Measurements from ENCODE around the gene MKLN1. TPM values are rescaled to one million over a fixed set of nuclear protein-coding genes. Genes with fewer than 3 reads are reported as not detected.

MKLN1 gene
- total and polyA plus RNA-seq, 2 of the 13 experiments (the other 11 are each of a cell fraction or from before 2014, with no cell fraction given): 33.6 to 43.5 TPM

DNA sequence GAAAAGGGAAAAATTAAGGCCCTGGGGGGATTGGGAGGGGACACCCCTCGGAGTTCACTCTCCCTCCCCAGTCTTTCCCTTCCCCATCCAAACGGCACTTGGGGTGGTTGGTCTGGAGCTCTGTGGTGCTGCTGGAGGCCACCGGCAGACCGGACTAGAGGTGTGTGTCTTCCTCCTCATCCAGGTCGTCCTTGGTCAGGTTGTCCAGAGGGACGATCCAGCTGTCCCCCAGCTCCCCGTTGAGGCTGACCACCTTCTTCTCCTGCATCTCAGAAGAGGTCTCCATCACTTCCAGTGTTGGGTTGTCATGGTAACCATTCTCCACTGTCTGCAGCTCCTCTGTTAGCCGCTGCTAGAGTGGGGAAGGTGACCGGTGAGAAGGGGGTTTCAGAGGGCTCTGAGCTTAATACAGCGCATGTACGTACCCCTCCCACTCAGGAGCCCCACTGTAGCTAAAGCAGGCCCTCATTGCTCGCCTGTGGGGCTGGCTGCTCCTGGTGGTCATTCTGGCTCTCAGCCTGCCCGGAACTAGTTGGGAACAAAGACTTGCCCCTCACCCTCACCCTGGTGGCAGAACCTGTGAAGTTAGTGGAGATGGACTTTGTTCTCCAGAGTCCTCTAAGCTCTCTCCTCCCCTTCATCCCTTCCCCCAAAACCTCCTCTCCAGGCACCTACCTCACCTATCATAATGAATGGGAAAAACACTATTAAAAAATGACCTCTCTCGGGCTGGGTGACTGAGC lies 176.7 kb downstream of the MKLN1 start:
- H3K9ac ChIP-seq (ENCODE audit: insufficient read depth, low read depth, low read length): no peak overlapping the region
- no peaks in the 10 kb centered on the region for H3K36me3 ChIP-seq (replicated peaks in 1 of 2; ENCODE audit: control insufficient read depth in 1 of 2, insufficient read depth in 2 of 2, low read length in 2 of 2)
- H3K4me2 ChIP-seq (ENCODE audit: low read depth, low read length): peak overlapping the region; percentile 74
- CTCF ChIA-PET (ENCODE audit: low intra/inter-chr PET ratio, low total read pairs): no interaction called here
- in situ Hi-C loops (cut with HindIII; ENCODE audit: extremely low pct_ligation_motif_present, low pct_unique_long_range_greater_than_20kb) (loop anchor here (10.0 kb wide), 1 partner anchor 150 kb away; no protein-coding TSS in a partner anchor), intact Hi-C loops (cut with micrococcal nuclease; ENCODE audit: unreplicated experiment) (no loop called here)
- no peaks in the 10 kb centered on the region for H4K20me1 ChIP-seq (ENCODE audit: insufficient read depth, low read length)
- no peaks in the 10 kb centered on the region; a peak in 1 of 5 replicates for H3K27me3 ChIP-seq (ENCODE audit: control insufficient read depth in 1 of 2, insufficient read depth in 2 of 2, low read length in 2 of 2)
- no TSS peak for BruUV-seq (replicated peaks)
- H2AFZ ChIP-seq (ENCODE audit: low read length): no peak overlapping the region
- FAIRE-seq (no peak), ATAC-seq (peak; percentile 15), DNase-seq (ENCODE audit: low spot score) (peak; percentile 51)
- no peak overlapping the region; a peak in 1 of 6 replicates for H3K4me3 ChIP-seq (replicated peaks in 1 of 3; ENCODE audit: insufficient read depth in 1 of 3, low read depth in 2 of 3, low read length in 3 of 3)
- no peaks in the 10 kb centered on the region for H3K79me2 ChIP-seq (ENCODE audit: insufficient read depth, low read length)
- POLR2A ChIA-PET: no interaction called here
- 19% methylated on average over 4 of the region's 14 CpGs for WGBS (ENCODE audit: low lambda C conversion rate)
- H3K27ac ChIP-seq (ENCODE audit: extremely low read length, insufficient read depth, low read length): no peak overlapping the region
- H3K9me3 ChIP-seq (ENCODE audit: low read length): no peaks in the 10 kb centered on the region
- H3K4me1 ChIP-seq (ENCODE audit: insufficient read depth, low read length): peaks cover 34% of the 10 kb centered on the region
- TF ChIP-seq, protein P1, sequence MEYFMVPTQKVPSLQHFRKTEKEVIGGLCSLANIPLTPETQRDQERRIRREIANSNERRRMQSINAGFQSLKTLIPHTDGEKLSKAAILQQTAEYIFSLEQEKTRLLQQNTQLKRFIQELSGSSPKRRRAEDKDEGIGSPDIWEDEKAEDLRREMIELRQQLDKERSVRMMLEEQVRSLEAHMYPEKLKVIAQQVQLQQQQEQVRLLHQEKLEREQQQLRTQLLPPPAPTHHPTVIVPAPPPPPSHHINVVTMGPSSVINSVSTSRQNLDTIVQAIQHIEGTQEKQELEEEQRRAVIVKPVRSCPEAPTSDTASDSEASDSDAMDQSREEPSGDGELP (IDR thresholded peaks at IDR 0.05; ENCODE audit: borderline replicate concordance, low read depth): no peak
- TF ChIP-seq XBP1 (CRISPR knock-in tag; IDR thresholded peaks at IDR 0.05) (no peak), KDM2A (CRISPR knock-in tag; IDR thresholded peaks at IDR 0.05; ENCODE audit: borderline replicate concordance, low read depth) (peak; percentile 7; the same call in 1 of the 2 replicates), MTA3 (CRISPR knock-in tag; IDR thresholded peaks at IDR 0.05) (no peak), ZKSCAN1 (IDR thresholded peaks at IDR 0.05; ENCODE audit: low read length) (no peak), ZNF263 (CRISPR knock-in tag; IDR thresholded peaks at IDR 0.05) (peak; percentile 90), REPIN1 (CRISPR knock-in tag; IDR thresholded peaks at IDR 0.05; ENCODE audit: borderline replicate concordance, low read depth) (no peak), AGO2 (optimal IDR thresholded peaks at IDR 0.05; ENCODE audit: low read depth, low read length) (peak; percentile 63), KLF11 (CRISPR knock-in tag; IDR thresholded peaks at IDR 0.05) (no peak), ZNF543 (CRISPR knock-in tag; IDR thresholded peaks at IDR 0.05) (no peak), GFI1 (CRISPR knock-in tag; IDR thresholded peaks at IDR 0.05; ENCODE audit: borderline replicate concordance) (no peak), ZKSCAN5 (CRISPR knock-in tag; IDR thresholded peaks at IDR 0.05) (no peak), NR2F1 (CRISPR knock-in tag; IDR thresholded peaks at IDR 0.05) (no peak), ZBTB21 (CRISPR knock-in tag; IDR thresholded peaks at IDR 0.05) (no peak), ELF1 (CRISPR knock-in tag; IDR thresholded peaks at IDR 0.05) (no peak), POLR2G (IDR thresholded peaks at IDR 0.05; ENCODE audit: low read depth, low read length) (0 out of 2 replicates have a peak, but pooled peaks have one; percentile 19), ZNF782 (CRISPR knock-in tag; IDR thresholded peaks at IDR 0.05; ENCODE audit: borderline replicate concordance) (no peak), ZNF678 (CRISPR knock-in tag; IDR thresholded peaks at IDR 0.05) (no peak), ERF (CRISPR knock-in tag; IDR thresholded peaks at IDR 0.05) (no peak), HNF4A (CRISPR knock-in tag; IDR thresholded peaks at IDR 0.05) (peak; percentile 54), GATAD2A (CRISPR knock-in tag; IDR thresholded peaks at IDR 0.05) (no peak)
- TF ChIP-seq, protein P2, sequence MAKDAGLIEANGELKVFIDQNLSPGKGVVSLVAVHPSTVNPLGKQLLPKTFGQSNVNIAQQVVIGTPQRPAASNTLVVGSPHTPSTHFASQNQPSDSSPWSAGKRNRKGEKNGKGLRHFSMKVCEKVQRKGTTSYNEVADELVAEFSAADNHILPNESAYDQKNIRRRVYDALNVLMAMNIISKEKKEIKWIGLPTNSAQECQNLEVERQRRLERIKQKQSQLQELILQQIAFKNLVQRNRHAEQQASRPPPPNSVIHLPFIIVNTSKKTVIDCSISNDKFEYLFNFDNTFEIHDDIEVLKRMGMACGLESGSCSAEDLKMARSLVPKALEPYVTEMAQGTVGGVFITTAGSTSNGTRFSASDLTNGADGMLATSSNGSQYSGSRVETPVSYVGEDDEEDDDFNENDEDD (CRISPR knock-in tag; IDR thresholded peaks at IDR 0.05; ENCODE audit: borderline replicate concordance): no peak
- TF ChIP-seq, protein P3, sequence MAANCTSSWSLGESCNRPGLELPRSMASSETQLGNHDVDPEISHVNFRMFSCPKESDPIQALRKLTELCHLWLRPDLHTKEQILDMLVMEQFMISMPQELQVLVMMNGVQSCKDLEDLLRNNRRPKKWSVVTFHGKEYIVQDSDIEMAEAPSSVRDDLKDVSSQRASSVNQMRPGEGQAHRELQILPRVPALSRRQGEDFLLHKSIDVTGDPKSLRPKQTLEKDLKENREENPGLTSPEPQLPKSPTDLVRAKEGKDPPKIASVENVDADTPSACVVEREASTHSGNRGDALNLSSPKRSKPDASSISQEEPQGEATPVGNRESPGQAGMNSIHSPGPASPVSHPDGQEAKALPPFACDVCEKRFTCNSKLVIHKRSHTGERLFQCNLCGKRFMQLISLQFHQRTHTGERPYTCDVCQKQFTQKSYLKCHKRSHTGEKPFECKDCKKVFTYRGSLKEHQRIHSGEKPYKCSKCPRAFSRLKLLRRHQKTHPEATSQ (CRISPR knock-in tag; IDR thresholded peaks at IDR 0.05; ENCODE audit: borderline replicate concordance): no peak

Measured in HepG2 (cell line).